DOHH2 (cell line): ENCODE results near the gene FAM151B.

ENCODE experiments used
- EZH2phosphoT487 ChIP-seq: fragments of 200-600 bp; sonication (generic); IDR thresholded peaks from 2 replicates; pipeline ENCODE4 v1.6.1; 2017; ENCODE audit warnings: borderline replicate concordance, mild to moderate bottlenecking, antibody characterized with exemption, low read length, moderate library complexity, mixed read lengths
- TF ChIP-seq, protein P1 (sequence below): fragments of 200-600 bp; sonication (generic); IDR thresholded peaks from one replicate; pipeline ENCODE4 v1.5.1; 2014; ENCODE audit warnings: antibody characterized with exemption, mild to moderate bottlenecking, low read depth, low read length; ENCODE audit not compliant: poor library complexity, severe bottlenecking

DNA sequence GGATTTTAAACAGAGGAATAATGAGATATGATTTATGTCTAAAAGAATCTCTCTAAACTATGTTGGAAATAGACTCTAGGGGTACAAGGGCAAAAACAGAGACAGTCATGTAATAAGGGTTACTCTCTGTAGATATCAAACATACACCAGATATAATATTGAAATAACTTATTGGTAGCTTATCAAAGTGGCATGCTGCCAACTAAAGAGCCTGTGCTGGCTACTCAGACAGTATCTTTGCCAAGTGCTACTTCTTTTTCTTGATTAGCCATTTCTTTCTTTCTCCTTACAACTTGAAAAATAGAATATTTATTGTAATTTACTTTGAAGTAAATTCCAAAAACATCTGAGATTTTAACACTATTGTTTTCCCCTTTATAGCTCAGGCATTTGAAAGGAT is 45.2 kb upstream of the FAM151B start:
- TF ChIP-seq, protein P1, sequence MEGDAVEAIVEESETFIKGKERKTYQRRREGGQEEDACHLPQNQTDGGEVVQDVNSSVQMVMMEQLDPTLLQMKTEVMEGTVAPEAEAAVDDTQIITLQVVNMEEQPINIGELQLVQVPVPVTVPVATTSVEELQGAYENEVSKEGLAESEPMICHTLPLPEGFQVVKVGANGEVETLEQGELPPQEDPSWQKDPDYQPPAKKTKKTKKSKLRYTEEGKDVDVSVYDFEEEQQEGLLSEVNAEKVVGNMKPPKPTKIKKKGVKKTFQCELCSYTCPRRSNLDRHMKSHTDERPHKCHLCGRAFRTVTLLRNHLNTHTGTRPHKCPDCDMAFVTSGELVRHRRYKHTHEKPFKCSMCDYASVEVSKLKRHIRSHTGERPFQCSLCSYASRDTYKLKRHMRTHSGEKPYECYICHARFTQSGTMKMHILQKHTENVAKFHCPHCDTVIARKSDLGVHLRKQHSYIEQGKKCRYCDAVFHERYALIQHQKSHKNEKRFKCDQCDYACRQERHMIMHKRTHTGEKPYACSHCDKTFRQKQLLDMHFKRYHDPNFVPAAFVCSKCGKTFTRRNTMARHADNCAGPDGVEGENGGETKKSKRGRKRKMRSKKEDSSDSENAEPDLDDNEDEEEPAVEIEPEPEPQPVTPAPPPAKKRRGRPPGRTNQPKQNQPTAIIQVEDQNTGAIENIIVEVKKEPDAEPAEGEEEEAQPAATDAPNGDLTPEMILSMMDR: no peak
- TF ChIP-seq EZH2phosphoT487: no peak
